Endothelial cell of umbilical vein (primary cell): ENCODE data around the gene SHISA2. TPM values are rescaled to one million over a fixed set of nuclear protein-coding genes. Genes with fewer than 3 reads are reported as not detected.

Experiments
- BruUV-seq: library from RNA; stranded (reverse); fragments of 400-500 nt; replicated peaks from 2 replicates; lab custom pipeline; 2021; lab: Mats Ljungman, UMichigan
- CTCF ChIA-PET: fragments of 300-600, 350-600 bp; sonication (Branson Sonifier 250); formaldehyde crosslinking; loops from one replicate; lab custom pipeline; 2021; ENCODE audit warnings: antibody characterized with exemption, inconsistent platforms; lab: Charles Lee
- POLR2A ChIA-PET: fragments of 300-600, 350-600 bp; sonication (Branson Sonifier 250); formaldehyde crosslinking; loops from one replicate; lab custom pipeline; 2021; ENCODE audit warnings: antibody characterized with exemption, inconsistent platforms; lab: Charles Lee
- DNase-seq: peaks from one replicate; pipeline ENCODE4 v3.0.0-alpha.2; 2011; ENCODE audit warnings: low read depth, low spot score
- FAIRE-seq: peaks from 2 replicates; lab custom pipeline; 2011; peaks lifted over from hg19 to GRCh38; lab: Jason Lieb, UNC
- H2AFZ ChIP-seq: 2 replicates; pipeline ENCODE4 v1.6.0; 2012; ENCODE audit warnings: low read depth, low read length, control low read depth, inconsistent platforms
- H3K27ac ChIP-seq: 2 replicates; pipeline ENCODE4 v1.5.1; 2011; ENCODE audit warnings: low read depth, mild to moderate bottlenecking, control low read depth, low read length, moderate library complexity; ENCODE audit not compliant: insufficient read depth
- H3K27me3 ChIP-seq, 2 experiments: 2 replicates each; pipeline versions ENCODE4 v1.6.0 to v1.6.1; 2011; ENCODE audit warnings: low read length in 2 of 2, mixed read lengths in 1 of 2; ENCODE audit not compliant: control insufficient read depth in 2 of 2, insufficient read depth in 2 of 2
- H3K36me3 ChIP-seq, 2 experiments: 2 replicates in 1 of 2; 3 replicates in 1 of 2; pipeline ENCODE4 v1.5.1; 2011; ENCODE audit warnings: low read length in 2 of 2, mild to moderate bottlenecking in 1 of 2, moderate library complexity in 1 of 2; ENCODE audit not compliant: control insufficient read depth in 2 of 2, insufficient read depth in 2 of 2; ENCODE audit errors: extremely low read depth in 1 of 2
- H3K4me1 ChIP-seq: 3 replicates; pipeline ENCODE4 v1.5.1; 2011; ENCODE audit warnings: mild to moderate bottlenecking, low read length; ENCODE audit not compliant: control insufficient read depth, insufficient read depth; ENCODE audit errors: extremely low read depth
- H3K4me2 ChIP-seq: 2 replicates; pipeline ENCODE4 v1.6.1; 2011; ENCODE audit warnings: low read length, control low read depth, mixed read lengths; ENCODE audit not compliant: insufficient read depth
- H3K4me3 ChIP-seq, 3 experiments: fragments of 200-600 bp in 1 of 3; sonication (generic), shearing (Covaris generic) in 1 of 3; replicated peaks in 1 of 3; 2 replicates each; pipeline ENCODE4 v1.5.1; 2011 to 2016; ENCODE audit warnings: control low read depth in 3 of 3, low read length in 3 of 3, mild to moderate bottlenecking in 2 of 3, inconsistent platforms in 1 of 3, low read depth in 1 of 3, moderate library complexity in 1 of 3; ENCODE audit not compliant: insufficient read depth in 1 of 3
- H3K79me2 ChIP-seq: 2 replicates; pipeline ENCODE4 v1.6.0; 2012; ENCODE audit warnings: low read length, inconsistent platforms; ENCODE audit not compliant: control insufficient read depth, insufficient read depth
- H3K9ac ChIP-seq: replicated peaks from 2 replicates; pipeline ENCODE3; 2011; ENCODE audit warnings: low read length, control low read depth; ENCODE audit not compliant: insufficient read depth; ENCODE audit errors: extremely low read depth
- H3K9me1 ChIP-seq: replicated peaks from 3 replicates; pipeline ENCODE4 v1.6.0; 2011; ENCODE audit warnings: mild to moderate bottlenecking, low read length; ENCODE audit not compliant: control insufficient read depth, insufficient read depth; ENCODE audit errors: extremely low read depth
- H3K9me3 ChIP-seq: replicated peaks from 2 replicates; pipeline ENCODE4 v1.5.1; 2012; ENCODE audit warnings: low read length, inconsistent platforms; ENCODE audit not compliant: control insufficient read depth, insufficient read depth
- H4K20me1 ChIP-seq: replicated peaks from 2 replicates; pipeline ENCODE3; 2011; ENCODE audit warnings: mild to moderate bottlenecking, low read length; ENCODE audit not compliant: control insufficient read depth, insufficient read depth; ENCODE audit errors: extremely low read depth
- CTCF ChIP-seq, 2 donors: IDR thresholded peaks; 1 replicate in 1 of 2; 2 replicates in 1 of 2; pipeline ENCODE4 v1.5.1; 2011; ENCODE audit warnings: low read length in 2 of 2, mild to moderate bottlenecking in 2 of 2, moderate library complexity in 2 of 2, control low read depth in 1 of 2, inconsistent platforms in 1 of 2, low read depth in 1 of 2; ENCODE audit not compliant: insufficient read depth in 1 of 2; ENCODE audit errors: extremely low read depth in 1 of 2
- EZH2 ChIP-seq: IDR thresholded peaks from 2 replicates; pipeline ENCODE4 v1.6.1; 2012; ENCODE audit warnings: borderline replicate concordance, low read depth, mild to moderate bottlenecking, moderate library complexity, low read length, inconsistent platforms; ENCODE audit not compliant: severe bottlenecking
- GATA2 ChIP-seq: IDR thresholded peaks from 2 replicates; pipeline ENCODE4 v1.7.0; 2011; ENCODE audit warnings: low read depth, mild to moderate bottlenecking, moderate library complexity, mixed read lengths, low read length; ENCODE audit not compliant: insufficient read length, insufficient read depth
- JUN ChIP-seq: IDR thresholded peaks from 2 replicates; pipeline ENCODE4 v1.6.1; 2011; ENCODE audit warnings: borderline replicate concordance, low read depth; ENCODE audit not compliant: insufficient read length, insufficient read depth
- MYC ChIP-seq: IDR thresholded peaks from one replicate; pipeline ENCODE4 v1.6.1; 2011; ENCODE audit warnings: mild to moderate bottlenecking, low read depth, low read length
- POLR2AphosphoS5 ChIP-seq: IDR thresholded peaks from 2 replicates; pipeline ENCODE4 v1.6.1; 2012; ENCODE audit warnings: low read depth, mild to moderate bottlenecking, control low read depth, low read length, moderate library complexity; ENCODE audit not compliant: insufficient read depth
- dilution Hi-C: fragments of 300-500 bp; cut with MboI; formaldehyde crosslinking; loops from one replicate; pipeline ENCODE4 v1.15.0; 2019; ENCODE audit warnings: low sequenced_read_pairs; ENCODE audit not compliant: extremely low pct_ligation_motif_present
- intact Hi-C: fragments of 100-400 bp; cut with micrococcal nuclease; formaldehyde crosslinking; loops from one replicate; pipeline ENCODE4 v1.10.0; 2022
- polyA plus RNA-seq, 4 experiments: library from polyadenylated mRNA; depleted of rRNA in 3 of 4; stranded (reverse) in 3 of 4; unstranded in 1 of 4; fragments of >200 nt; gene quantifications; 2 replicates each; pipeline versions ENCODE4 v1.2.1 to v1.2.3, GENCODE V29; 2011 to 2012; ENCODE audit warnings: missing spikeins in 1 of 4
- total RNA-seq: library from RNA; stranded (reverse); gene quantifications from 2 replicates; pipeline ENCODE4 v1.2.3, GENCODE V29; 2021
- TF ChIP-seq, protein P1 (sequence below): IDR thresholded peaks from 2 replicates; pipeline ENCODE4 v1.6.1; 2011; ENCODE audit not compliant: insufficient read depth, insufficient read length

The SHISA2 gene
- total and polyA plus RNA-seq, 2 donors (not counting 3 experiments of a cell fraction or from before 2014, with no cell fraction given): 1.5 to 2.5 TPM

GRCh38 chr13:26029581-26030136 lies 22.2 kb downstream of the SHISA2 start:
- Histone ChIP-seq H3K27me3 (no peaks in the 10 kb centered on the region), H3K9me1 (no peaks in the 10 kb centered on the region), H2AFZ (no peak overlapping the region), H3K79me2 (no peaks in the 10 kb centered on the region), H3K4me1 (peaks cover 3% of the 10 kb centered on the region), H3K27ac (no peak overlapping the region), H3K4me2 (no peak overlapping the region), H3K9ac (no peak overlapping the region), H3K36me3 (no peaks in the 10 kb centered on the region), H3K4me3 (no peak overlapping the region), H4K20me1 (no peaks in the 10 kb centered on the region), H3K9me3 (no peaks in the 10 kb centered on the region)
- FAIRE-seq (no peak), DNase-seq (no peak)
- dilution Hi-C loops (no loop called here), intact Hi-C loops (loop anchor here (5.0 kb wide), 1 partner anchor 243 kb away; no protein-coding TSS in a partner anchor)
- no TSS peak for BruUV-seq
- CTCF ChIA-PET: interaction anchor here (1.1 kb wide), 2 partner anchors 12 to 22 kb away, joined by 3 read pairs; partner anchors contain the start of gene SHISA2
- POLR2A ChIA-PET: no interaction called here
- TF ChIP-seq JUN: no peak
- no peak for TF ChIP-seq GATA2

- no peaks in the 10 kb centered on the region for H3K79me2 ChIP-seq
- intact Hi-C loops: loop anchor here (1.0 to 5.0 kb wide), 2 partner anchors 18 to 246 kb away; no protein-coding TSS in a partner anchor
- FAIRE-seq (no peak), DNase-seq (no peak)
- H3K9me3 ChIP-seq: no peaks in the 10 kb centered on the region
- no peak overlapping the region for H3K4me2 ChIP-seq
- H3K9me1 ChIP-seq: no peaks in the 10 kb centered on the region
- H3K36me3 ChIP-seq: no peaks in the 10 kb centered on the region
- no peaks in the 10 kb centered on the region for H3K27me3 ChIP-seq
- TF ChIP-seq MYC (no peak), JUN (no peak), GATA2 (no peak), CTCF (IDR thresholded peaks at IDR 0.05; ENCODE audit: extremely low read depth in 1 of 2, insufficient read depth in 1 of 2, low read depth in 1 of 2, low read length in 2 of 2) (no peak), EZH2 (no peak), POLR2AphosphoS5 (no peak)
- TF ChIP-seq, protein P1, sequence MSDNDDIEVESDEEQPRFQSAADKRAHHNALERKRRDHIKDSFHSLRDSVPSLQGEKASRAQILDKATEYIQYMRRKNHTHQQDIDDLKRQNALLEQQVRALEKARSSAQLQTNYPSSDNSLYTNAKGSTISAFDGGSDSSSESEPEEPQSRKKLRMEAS: no peak
- H3K9ac ChIP-seq: no peak overlapping the region
- dilution Hi-C loops: no loop called here
- H3K27ac ChIP-seq: no peak overlapping the region
- no peak overlapping the region for H3K4me3 ChIP-seq
- H3K4me1 ChIP-seq: peaks cover 21% of the 10 kb centered on the region
- no peaks in the 10 kb centered on the region for H4K20me1 ChIP-seq
- H2AFZ ChIP-seq: no peak overlapping the region
- ChIA-PET CTCF (interaction anchor here (1.7 to 1.9 kb wide), 2 partner anchors 11 to 16 kb away, joined by 6 read pairs; no protein-coding TSS in a partner anchor), POLR2A (no interaction called here)
- no TSS peak for BruUV-seq
Measured at GRCh38 chr13:26026211-26026610, 25.6 kb downstream of the SHISA2 start.
